Stimulated activated CD4-positive, alpha-beta T cell treated with anti-CD3 and anti-CD28 coated beads, TNF-alpha, amount 100 ng/mL, for 4 hours (primary cell): ENCODE results near the gene TBX21.
"Not testable (repeated sequence)": the region's sequence is repeated elsewhere in the genome, so short reads cannot be mapped to it uniquely, and the experiment has no call there.

ENCODE experiments used
- DNase-seq, 3 experiments: peaks; one replicate each; pipeline ENCODE4 v3.0.0-alpha.2; 2020; ENCODE audit warnings: low read depth in 3 of 3

The TBX21 gene

DNA sequence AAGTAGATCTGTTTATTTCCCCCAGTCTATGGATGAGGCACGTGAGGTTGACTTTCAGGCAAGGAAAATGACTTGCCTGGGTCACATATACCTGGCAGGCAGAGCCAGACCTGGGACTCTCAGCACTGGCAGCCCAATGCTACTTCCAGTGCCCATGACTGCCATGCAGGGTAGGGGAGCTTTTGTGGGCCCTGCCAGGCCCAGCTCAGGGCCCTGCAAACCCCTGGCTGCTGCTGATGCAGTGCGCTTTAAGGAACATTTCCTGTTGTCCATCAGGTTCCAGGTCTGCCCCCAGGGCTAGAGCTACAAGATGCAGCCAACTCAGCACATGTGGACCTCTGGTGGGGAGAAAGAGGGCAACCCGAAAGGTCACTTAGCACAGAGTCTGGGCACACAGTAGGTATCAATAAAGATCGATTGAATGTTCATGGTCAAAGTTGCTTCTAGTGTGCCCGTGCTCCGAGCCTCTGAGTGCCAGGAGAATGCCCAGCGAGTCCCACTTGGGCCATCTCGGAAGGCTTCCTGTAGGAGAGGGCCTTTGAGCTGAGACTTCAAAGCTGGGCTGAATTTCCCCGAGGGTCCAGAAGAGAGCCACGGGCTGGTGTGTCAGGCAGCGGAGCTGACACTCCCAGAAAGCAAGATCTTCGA is 513 bp upstream of the TBX21 start:
- DNase-seq, result no peak

DNA sequence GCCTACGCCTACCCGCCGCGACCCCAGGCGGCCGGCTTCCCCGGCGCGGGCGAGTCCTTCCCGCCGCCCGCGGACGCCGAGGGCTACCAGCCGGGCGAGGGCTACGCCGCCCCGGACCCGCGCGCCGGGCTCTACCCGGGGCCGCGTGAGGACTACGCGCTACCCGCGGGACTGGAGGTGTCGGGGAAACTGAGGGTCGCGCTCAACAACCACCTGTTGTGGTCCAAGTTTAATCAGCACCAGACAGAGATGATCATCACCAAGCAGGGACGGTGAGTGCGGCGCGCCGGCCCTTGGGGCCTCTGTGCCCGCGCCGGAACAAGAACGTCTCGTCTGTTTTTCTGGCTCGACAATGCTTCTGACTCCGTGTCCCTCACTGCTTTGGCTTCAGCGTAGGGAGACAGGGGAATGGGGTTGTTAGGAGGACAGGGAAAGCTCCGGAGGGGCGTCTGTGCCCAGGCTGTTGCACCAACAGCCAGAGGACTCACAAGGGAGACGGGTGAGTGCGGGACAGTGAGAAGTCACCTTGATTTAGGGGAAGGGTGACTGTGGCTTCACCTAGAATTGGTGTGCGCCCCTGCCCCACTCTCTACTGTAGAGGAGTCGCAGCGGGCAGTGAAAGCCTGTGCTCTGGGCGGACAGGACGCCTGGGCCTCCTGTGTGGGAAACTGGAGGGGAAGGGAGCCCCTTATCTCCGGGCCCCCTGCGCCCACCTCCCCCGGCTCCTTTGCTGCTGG is 806 bp downstream of the TBX21 start:
- DNase-seq, result no peak

DNA sequence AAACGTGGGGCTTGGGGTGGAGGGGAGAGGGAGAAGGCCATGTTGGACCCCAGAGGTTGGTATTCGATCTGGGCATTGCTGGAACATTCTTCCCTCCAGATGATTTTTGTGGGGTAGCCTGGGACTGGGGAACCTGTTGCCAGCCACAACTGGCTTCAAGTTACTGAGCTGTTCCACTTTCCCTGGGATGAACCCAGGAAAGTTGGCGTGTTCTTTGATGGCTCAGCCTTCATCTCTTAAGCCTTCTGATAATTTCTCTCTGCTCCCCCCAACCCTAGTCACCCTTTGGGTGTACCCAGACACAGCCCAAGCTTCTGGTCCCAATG is 2.1 kb downstream of the TBX21 start:
- DNase-seq, result no peak

DNA sequence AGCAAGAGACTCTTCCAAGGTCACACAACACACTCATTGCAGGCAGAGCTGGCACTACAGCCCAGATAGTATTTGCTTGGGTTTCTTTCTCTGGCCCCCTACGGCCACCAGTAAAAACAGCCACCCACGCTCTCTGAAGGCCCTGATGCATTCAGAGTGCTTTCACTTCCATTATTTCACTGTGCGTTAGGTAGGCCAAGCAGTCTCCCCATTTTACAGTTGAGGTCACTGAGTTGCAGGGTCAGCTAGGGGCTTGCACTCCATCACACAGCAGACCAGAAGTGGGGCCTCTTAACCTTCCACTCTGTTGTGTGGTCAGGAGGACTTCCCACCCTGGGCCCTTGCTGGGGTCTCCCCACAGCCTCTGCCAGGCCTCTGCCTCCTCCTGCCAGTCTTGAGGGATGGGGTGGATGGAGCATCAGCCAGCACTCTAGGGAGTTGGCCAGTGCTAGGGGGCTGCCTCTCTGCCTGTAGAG is 2.5 kb downstream of the TBX21 start:
- no peak for DNase-seq

DNA sequence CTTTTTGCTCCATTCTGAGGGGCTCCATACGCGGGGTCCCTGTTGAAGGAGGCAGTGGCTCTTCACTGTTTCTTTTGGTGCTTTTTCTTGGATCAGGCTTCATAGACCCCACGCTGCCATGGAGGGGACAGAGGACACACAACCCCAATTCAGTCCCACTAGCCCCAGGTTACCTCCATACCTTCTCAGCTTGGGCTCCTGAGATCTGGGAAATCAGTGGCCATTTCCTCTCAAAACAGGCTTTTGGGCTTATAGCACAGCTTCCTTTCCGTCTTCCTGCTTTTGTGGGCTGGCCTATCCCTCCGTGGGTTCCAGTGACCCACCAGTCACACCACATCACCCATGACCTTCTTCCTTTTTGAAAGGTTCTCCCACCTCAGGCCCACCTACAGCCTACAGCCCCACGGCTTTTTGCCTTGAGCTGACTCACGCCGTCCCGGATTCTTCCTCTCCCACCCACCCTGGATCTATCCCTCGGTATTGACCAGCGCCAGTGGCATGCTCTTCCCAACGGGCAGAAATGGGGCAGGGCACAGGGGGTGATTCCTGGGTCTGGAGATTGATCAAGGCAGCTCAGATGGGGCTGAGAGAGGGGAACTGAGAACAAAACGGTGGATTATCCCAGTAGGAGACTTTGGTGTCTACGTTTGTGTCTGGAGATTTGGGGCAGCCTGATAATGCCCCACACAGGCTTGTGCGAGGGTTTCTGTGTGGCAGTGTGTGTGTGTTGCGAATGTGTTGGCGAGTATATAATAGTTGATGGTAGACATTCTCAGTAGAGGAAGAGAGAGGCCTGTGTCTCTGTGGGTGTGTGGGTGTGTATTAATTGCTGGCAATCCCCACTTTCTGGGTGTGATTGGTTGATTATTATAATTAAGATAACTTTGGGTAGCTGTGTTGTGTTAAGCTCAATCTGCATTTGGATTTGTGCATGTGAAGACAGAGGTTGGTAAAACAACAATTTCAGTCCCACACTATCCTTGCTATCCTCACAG is 3.8 kb downstream of the TBX21 start:
- no peak for DNase-seq

DNA sequence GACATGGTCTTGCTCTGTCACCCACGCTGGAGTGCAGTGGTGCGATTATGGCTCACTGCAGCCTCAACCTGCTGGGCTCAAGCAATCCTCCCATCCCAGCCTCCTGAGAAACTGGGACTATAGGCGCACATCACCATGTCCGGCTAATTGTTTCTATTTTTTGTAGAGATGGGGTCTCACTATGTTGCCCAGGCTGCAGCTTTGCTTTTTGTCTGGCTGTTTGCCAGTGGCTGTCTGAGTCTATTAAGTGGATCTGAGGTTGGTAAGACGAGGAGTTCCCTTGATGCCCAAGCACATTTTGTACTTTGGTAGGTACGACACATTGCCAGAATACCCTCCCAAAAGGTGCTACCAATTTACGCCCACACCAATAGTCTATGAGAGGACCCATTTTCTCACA is 5.1 kb downstream of the TBX21 start:
- DNase-seq, result no peak

DNA sequence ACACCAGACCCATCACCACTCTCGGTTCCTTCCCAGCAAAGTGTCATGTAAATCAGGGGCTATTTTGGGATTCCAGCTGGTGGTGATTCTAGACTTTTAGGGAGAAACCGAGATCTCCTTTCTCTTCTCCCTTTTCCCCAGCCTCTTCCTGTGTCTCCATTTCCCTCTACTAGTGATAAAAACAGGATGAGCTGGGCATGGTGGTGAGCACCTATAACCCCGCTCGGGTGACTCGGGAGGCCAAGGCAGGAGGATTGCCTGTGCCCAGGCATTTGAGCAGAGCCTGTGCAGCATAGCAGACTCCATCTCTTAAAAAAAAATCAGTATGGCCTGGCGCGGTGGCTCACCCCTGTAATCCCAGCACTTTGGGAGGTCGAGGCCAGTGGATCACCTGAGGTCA is 6.1 kb downstream of the TBX21 start:
- no peak for DNase-seq

DNA sequence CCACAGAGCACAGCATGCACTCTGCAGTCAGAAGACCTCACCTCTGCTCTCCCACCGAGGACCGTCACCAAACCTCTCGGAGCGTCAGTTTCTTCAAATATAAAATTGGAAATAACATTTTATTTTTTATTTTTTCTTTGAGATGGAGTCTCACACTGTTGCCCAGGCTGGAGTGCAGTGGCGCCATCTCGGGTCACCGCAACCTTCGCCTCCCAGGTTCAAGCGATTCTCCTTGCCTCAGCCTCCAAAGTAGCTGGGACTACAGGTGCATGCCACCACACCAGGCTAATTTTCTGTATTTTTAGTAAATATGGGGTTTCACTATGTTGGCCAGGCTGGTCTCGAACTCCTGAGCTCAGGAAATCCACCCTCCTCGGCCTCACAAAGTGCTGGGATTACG is 6.9 kb downstream of the TBX21 start:
- not testable (repeated sequence) for DNase-seq

DNA sequence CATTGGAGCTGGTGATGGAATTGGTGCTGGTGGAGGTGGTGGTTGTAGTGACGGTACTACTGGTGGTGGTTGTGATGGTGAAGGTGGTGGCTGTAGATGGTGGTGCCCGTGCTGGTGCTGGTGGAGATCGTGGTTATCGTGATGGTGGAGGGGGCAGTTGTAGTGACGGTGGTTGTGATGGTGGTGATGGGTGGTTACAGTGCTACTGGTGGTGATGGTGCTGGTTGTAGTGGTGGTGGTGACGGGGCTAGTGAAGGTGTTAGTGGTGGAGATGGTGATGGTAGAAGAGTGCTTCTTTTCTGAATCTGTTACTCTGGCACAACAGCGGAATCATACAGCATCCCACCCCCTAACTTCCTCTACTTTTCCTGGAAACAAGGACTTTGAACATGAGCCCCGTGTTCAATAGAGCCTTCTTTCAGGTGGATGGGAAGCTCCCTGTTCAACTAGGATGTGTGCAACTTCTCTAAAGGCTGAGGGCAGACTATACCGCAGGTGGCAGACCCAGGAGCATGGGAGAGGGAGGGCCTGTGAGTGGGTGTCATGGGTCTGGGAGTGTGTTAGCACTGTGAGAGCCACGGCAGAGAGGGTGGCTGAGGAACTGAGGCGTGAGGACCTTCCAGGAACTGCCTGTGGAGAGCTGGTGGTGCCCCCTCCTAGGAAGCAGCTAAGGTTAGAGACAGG is 8.2 kb downstream of the TBX21 start:
- no peak for DNase-seq

DNA sequence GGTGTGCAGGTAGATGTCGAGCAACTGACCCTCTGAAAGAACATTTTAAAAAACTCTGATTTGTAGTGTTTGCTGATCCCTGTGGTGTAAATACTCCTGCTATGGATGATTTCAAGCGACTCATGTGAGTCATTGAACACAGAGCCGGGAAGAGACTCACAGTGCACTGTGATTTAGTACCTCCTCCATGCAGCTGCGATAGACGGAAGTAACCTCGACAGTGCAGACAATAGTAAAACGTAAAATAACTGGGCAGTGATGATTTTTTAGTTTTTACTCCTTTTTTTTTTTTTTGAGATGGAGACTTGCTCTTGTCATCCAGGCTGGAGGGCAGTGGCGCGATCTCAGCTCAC is 8.7 kb downstream of the TBX21 start:
- DNase-seq, result no peak

DNA sequence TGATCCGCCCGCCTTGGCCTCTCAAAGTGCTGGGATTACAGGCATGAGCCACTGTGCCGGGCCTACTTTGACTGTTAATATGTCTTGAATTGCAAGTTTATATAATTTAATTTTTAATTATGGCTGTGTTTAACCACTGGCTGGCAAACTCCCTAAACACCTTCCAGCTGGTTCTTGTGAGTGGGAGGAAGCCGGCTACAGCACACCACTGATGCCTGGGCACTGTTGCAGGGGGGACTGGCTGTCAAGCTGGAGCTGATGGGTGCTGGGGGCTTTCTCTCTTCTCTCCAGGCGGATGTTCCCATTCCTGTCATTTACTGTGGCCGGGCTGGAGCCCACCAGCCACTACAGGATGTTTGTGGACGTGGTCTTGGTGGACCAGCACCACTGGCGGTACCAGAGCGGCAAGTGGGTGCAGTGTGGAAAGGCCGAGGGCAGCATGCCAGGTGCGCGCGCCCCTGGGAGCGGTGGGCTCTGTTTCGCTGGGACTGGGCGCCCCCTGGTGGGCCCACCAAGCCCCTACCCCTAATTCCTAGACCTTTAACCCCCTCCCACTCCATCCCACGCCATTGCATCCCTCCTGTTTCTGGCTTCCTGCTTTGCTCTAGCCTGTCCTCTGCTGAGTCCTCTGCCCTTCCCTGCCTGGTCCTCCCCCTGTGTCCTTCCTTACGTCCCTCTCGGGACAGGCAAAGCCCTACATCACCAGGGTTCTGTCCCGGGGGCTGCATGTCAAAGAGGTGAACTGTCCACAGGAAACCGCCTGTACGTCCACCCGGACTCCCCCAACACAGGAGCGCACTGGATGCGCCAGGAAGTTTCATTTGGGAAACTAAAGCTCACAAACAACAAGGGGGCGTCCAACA is 9.5 kb downstream of the TBX21 start:
- no peak for DNase-seq

DNA sequence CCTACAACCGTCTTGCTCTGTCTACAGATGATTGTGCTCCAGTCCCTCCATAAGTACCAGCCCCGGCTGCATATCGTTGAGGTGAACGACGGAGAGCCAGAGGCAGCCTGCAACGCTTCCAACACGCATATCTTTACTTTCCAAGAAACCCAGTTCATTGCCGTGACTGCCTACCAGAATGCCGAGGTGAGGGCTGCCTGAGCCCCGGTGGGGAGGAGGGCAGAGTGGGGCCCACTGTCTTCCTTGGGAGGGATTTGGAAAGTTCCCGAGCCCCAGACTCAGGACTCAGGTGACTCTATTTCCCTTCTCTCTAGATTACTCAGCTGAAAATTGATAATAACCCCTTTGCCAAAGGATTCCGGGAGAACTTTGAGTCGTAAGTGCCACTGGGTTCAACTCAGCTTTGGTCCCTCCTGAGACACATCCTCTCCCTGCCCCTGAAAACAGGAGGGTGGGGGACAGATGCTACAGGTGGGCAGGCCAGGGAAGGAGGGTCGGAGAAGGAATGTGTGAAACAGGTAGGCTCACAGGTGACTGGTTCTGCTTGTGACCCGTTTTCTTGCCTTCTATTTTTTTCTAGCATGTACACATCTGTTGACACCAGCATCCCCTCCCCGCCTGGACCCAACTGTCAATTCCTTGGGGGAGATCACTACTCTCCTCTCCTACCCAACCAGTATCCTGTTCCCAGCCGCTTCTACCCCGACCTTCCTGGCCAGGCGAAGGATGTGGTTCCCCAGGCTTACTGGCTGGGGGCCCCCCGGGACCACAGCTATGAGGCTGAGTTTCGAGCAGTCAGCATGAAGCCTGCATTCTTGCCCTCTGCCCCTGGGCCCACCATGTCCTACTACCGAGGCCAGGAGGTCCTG is 11.4 kb downstream of the TBX21 start:
- DNase-seq, result no peak

DNA sequence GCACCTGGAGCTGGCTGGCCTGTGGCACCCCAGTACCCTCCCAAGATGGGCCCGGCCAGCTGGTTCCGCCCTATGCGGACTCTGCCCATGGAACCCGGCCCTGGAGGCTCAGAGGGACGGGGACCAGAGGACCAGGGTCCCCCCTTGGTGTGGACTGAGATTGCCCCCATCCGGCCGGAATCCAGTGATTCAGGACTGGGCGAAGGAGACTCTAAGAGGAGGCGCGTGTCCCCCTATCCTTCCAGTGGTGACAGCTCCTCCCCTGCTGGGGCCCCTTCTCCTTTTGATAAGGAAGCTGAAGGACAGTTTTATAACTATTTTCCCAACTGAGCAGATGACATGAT is 12.0 kb downstream of the TBX21 start:
- no peak for DNase-seq

DNA sequence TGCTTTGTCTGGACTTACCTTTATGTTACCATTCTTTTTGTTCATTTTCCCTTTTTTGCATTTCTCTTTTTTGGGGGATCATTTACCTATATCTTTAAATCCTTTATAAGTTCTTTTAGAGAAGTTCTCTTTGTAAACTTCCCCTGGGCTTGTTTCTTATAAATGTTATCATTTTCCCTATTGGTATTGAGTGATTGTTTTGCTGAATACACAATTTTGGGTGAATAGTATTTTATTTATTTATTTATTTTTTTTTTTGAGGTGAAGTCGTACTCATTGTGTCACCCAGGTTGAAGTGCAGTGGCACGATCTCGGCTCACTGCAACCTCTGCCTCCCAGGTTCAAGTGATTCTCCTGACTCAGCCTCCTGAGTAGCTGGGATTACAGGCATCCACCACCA is 18.4 kb downstream of the TBX21 start:
- no peak for DNase-seq

DNA sequence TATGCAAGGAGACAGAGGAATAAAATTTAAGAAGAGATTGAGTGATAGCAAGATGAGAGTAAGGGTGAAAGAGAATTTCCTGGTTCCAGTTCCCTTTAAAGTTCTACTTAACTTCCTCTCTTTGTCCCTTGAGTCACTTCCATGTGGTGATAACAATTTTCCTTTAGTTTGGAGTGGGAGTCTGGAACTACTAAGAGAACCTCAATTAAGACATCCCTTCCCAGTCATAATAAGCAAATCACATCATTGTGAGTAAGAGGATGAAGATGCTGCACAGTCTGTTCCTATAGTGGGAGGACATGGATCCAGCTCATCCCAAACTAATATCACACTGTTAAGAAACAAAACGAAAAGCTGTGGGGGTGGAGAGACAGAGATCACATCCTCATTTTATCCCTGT is 24.4 kb downstream of the TBX21 start:
- DNase-seq, result no peak

DNA sequence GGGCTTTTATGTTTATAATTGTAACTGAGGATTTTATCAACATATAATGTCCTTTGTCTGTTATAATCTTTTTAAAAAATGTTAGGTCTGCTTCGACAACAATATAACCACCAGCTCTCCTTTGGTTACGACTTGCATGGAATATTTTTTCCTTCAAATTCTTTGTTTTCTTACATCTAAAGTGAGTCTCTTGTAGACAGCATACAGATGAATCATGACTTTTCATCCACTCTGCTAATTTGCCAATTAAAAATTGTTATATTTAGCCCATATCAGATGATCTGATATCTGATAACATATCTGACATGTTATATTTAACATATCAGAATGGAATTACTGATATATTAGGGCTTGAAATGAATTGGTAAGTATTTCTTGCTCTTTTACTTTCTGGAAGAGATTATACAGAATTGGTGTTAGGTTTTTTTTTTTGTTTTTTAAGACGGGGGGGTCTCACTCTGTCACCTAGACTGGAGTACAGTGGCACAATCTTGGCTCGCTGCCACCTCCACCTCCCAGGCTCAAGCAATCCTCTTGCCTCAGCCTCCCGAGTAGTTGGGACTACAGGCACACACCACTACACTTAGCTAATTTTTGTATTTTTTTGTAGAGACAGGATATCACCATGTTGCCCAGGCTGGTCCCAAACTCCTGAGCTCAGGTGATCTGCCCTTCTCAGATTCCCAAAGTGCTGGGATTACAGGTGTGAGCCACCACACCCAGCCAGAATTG is 27.5 kb downstream of the TBX21 start:
- DNase-seq, result no peak

DNA sequence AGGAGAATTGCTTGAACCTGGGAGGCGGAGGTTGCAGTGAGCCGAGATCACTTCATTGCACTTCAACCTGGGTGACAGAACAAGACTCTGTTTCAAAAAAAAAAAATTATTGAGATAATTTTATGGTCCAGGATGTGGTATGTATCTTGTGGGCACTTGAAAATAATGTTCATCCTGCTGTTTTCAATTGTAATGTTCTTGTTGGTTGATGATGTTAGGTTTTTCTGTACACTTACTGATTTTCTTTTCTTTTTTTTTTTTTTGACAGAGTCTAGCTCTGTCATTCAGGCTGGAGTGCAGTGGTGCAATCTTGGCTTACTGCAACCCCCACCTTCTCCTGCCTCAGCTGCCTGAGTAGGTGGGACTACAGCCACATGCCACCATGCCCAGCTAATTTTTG is 29.7 kb downstream of the TBX21 start:
- no peak for DNase-seq

DNA sequence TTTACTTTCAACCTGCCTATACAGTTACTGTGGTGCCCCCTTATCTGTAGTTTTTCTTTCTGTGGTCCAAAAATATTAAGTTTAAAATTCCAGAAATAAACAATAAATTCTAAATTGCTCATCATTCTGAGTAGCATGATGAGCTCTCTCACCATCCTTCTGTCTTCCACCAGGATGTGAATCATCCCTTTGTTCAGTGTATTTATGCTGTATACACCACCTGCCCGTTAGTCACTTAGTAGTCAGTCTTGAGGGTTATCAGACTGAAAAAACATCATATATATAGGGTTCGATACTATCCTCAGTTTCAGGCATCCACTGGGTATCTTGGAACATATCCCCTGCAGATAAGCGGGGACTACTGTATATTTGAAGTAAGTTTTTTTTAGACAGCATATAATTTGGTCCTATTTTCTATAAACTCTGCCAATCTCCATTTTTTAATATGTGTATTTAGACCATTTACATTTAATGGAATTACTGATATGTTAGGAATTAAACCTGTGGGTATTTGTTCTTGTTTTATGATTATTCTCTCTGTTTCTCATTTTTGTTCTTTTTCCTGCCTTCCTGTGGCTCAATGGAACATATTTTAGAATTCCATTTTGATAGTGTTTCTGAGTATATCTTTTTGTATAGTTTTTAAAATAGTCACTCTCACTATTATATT is 31.0 kb downstream of the TBX21 start:
- DNase-seq, result no peak

DNA sequence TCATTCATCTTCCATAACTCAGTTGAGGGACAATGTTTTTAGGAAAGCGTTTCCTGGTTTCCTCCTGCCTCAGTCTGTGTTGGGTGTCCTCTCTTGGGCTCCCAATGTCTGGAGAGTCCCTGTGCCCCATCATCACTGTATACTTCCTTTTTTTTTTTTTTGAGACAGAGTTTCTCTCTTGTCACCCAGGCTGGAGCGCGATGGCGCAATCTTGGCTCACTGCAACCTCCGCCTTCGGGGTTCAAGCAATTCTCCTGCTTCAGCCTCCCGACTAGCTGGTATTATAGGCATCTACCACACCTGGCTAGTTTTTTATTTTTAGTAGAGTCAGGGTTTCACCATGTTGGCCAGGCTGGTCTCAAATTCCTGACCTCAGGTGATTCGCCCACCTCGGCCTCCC is 40.6 kb downstream of the TBX21 start:
- not testable (repeated sequence) for DNase-seq
